IPS-18a (cell line): ENCODE results near the gene MAP7D1.

Experiments used
- H3K27ac ChIP-seq: one replicate; pipeline ENCODE4 v1.5.1; 2013; ENCODE audit warnings: low read length
- H3K27me3 ChIP-seq: one replicate; pipeline ENCODE4 v1.6.1; 2013; ENCODE audit warnings: mild to moderate bottlenecking, low read length; ENCODE audit not compliant: control insufficient read depth, insufficient read depth
- H3K36me3 ChIP-seq: one replicate; pipeline ENCODE4 v1.6.1; 2013; ENCODE audit warnings: low read depth, low read length; ENCODE audit not compliant: control insufficient read depth
- H3K4me1 ChIP-seq: one replicate; pipeline ENCODE4 v1.6.1; 2013; ENCODE audit warnings: low read depth, low read length; ENCODE audit not compliant: control insufficient read depth
- H3K4me3 ChIP-seq: one replicate; pipeline ENCODE4 v1.5.1; 2013; ENCODE audit warnings: low read length
- H3K9ac ChIP-seq: one replicate; pipeline ENCODE4 v1.6.1; 2013; ENCODE audit warnings: mild to moderate bottlenecking, low read length, moderate library complexity
- H3K9me3 ChIP-seq: one replicate; pipeline ENCODE4 v1.6.1; 2013; ENCODE audit warnings: low read depth, low read length; ENCODE audit not compliant: control insufficient read depth

MAP7D1 gene

GRCh38 chr1:36118447-36119204, 37.3 kb upstream of the MAP7D1 start:
- Histone ChIP-seq H3K36me3 (no peaks in the 10 kb centered on the region), H3K4me1 (no peaks in the 10 kb centered on the region), H3K9me3 (no peaks in the 10 kb centered on the region), H3K27ac (no peak overlapping the region), H3K27me3 (peaks cover 12% of the 10 kb centered on the region), H3K9ac (no peak overlapping the region), H3K4me3 (no peak overlapping the region)

GRCh38 chr1:36119456-36119855, 36.5 kb upstream of the MAP7D1 start:
- Histone ChIP-seq H3K4me3 (no peak overlapping the region), H3K9ac (no peak overlapping the region), H3K27ac (no peak overlapping the region), H3K27me3 (peaks cover 21% of the 10 kb centered on the region), H3K9me3 (no peaks in the 10 kb centered on the region), H3K36me3 (no peaks in the 10 kb centered on the region), H3K4me1 (no peaks in the 10 kb centered on the region)

GRCh38 chr1:36122062-36123030, 33.6 kb upstream of the MAP7D1 start:
- H3K9me3 ChIP-seq = no peaks in the 10 kb centered on the region
- H3K27me3 ChIP-seq = peaks cover 39% of the 10 kb centered on the region
- no peak overlapping the region for H3K4me3 ChIP-seq
- H3K4me1 ChIP-seq = no peaks in the 10 kb centered on the region
- no peak overlapping the region for H3K9ac ChIP-seq
- H3K36me3 ChIP-seq = no peaks in the 10 kb centered on the region
- H3K27ac ChIP-seq = no peak overlapping the region

- no peak overlapping the region for H3K4me3 ChIP-seq
- H3K36me3 ChIP-seq = no peaks in the 10 kb centered on the region
- no peak overlapping the region for H3K9ac ChIP-seq
- peaks cover 39% of the 10 kb centered on the region for H3K27me3 ChIP-seq
- no peaks in the 10 kb centered on the region for H3K4me1 ChIP-seq
- H3K27ac ChIP-seq = no peak overlapping the region
- H3K9me3 ChIP-seq = no peaks in the 10 kb centered on the region
Measured at GRCh38 chr1:36123356-36123755, 32.6 kb upstream of the MAP7D1 start.

- H3K36me3 ChIP-seq = no peaks in the 10 kb centered on the region
- no peak overlapping the region for H3K9ac ChIP-seq
- H3K9me3 ChIP-seq = no peaks in the 10 kb centered on the region
- H3K27ac ChIP-seq = no peak overlapping the region
- H3K27me3 ChIP-seq = peaks cover 39% of the 10 kb centered on the region
- H3K4me3 ChIP-seq = peak overlapping the region; percentile 40
- H3K4me1 ChIP-seq = no peaks in the 10 kb centered on the region
Measured at GRCh38 chr1:36124404-36125128, 31.4 kb upstream of the MAP7D1 start.

- no peaks in the 10 kb centered on the region for H3K9me3 ChIP-seq
- no peaks in the 10 kb centered on the region for H3K4me1 ChIP-seq
- no peak within 1 kb of the TSS for H3K27ac ChIP-seq
- no peaks in the 10 kb centered on the region for H3K36me3 ChIP-seq
- peaks cover 39% of the 10 kb centered on the region for H3K27me3 ChIP-seq
- no peak within 1 kb of the TSS for H3K9ac ChIP-seq
- peak within 1 kb of the TSS; percentile 40 for H3K4me3 ChIP-seq
Measured at GRCh38 chr1:36125129-36125991, 30.6 kb upstream of the MAP7D1 start, which contains the start of gene COL8A2. Gene COL8A2 (minus strand): TSS chr1:36125222. CDS start chr1:36100242, 24,980 bp downstream.

GRCh38 chr1:36126005-36126716, 29.8 kb upstream of the MAP7D1 start:
- no peaks in the 10 kb centered on the region for H3K9me3 ChIP-seq
- H3K4me3 ChIP-seq = no peak overlapping the region
- no peaks in the 10 kb centered on the region for H3K36me3 ChIP-seq
- H3K9ac ChIP-seq = no peak overlapping the region
- no peaks in the 10 kb centered on the region for H3K4me1 ChIP-seq
- no peak overlapping the region for H3K27ac ChIP-seq
- H3K27me3 ChIP-seq = peaks cover 39% of the 10 kb centered on the region

- Histone ChIP-seq H3K9me3 (no peaks in the 10 kb centered on the region), H3K4me1 (no peaks in the 10 kb centered on the region), H3K9ac (no peak overlapping the region), H3K4me3 (no peak overlapping the region), H3K27me3 (peaks cover 39% of the 10 kb centered on the region), H3K27ac (no peak overlapping the region), H3K36me3 (no peaks in the 10 kb centered on the region)
Measured at GRCh38 chr1:36126797-36127500, 29.0 kb upstream of the MAP7D1 start.

GRCh38 chr1:36128126-36128904, 27.6 kb upstream of the MAP7D1 start:
- H3K27me3 ChIP-seq = peaks cover 30% of the 10 kb centered on the region
- H3K9me3 ChIP-seq = no peaks in the 10 kb centered on the region
- H3K27ac ChIP-seq = no peak overlapping the region
- no peaks in the 10 kb centered on the region for H3K36me3 ChIP-seq
- no peak overlapping the region for H3K4me3 ChIP-seq
- H3K9ac ChIP-seq = no peak overlapping the region
- H3K4me1 ChIP-seq = no peaks in the 10 kb centered on the region
